Activated CD8-positive, alpha-beta T cell treated with anti-CD3 and anti-CD28 coated beads for 36 hours (primary cell): ENCODE results near the gene RESF1. TPM values are rescaled to one million over a fixed set of nuclear protein-coding genes. Genes with fewer than 3 reads are reported as not detected.

ENCODE experiments used
- ATAC-seq: fragments of 200-7000 bp; cut with Tn5 transposase; one replicate; pipeline ENCODE4 v1.10.0; 2021; ENCODE audit warnings: mild to moderate bottlenecking, moderate library complexity
- CTCF ChIA-PET: fragments of 350-600 bp; sonication (Branson Sonifier 250); formaldehyde crosslinking; loops from one replicate; lab custom pipeline; 2021; ENCODE audit warnings: antibody characterized with exemption; lab: Charles Lee
- POLR2A ChIA-PET: fragments of 350-600 bp; sonication (Branson Sonifier 250); formaldehyde crosslinking; loops from one replicate; lab custom pipeline; 2021; ENCODE audit warnings: antibody characterized with exemption; lab: Charles Lee
- DNase-seq: peaks from one replicate; pipeline ENCODE4 v3.0.0-alpha.2; 2020
- H3K27ac Mint-ChIP-seq: one replicate; pipeline ENCODE4 v1.8.0; 2021; ENCODE audit warnings: mild to moderate bottlenecking, mixed read lengths
- H3K27me3 Mint-ChIP-seq: one replicate; pipeline ENCODE4 v1.8.0; 2021; ENCODE audit warnings: mixed read lengths
- H3K36me3 Mint-ChIP-seq: one replicate; pipeline ENCODE4 v1.8.0; 2021; ENCODE audit warnings: low read depth, mixed read lengths
- H3K4me1 Mint-ChIP-seq: one replicate; pipeline ENCODE4 v1.8.0; 2021; ENCODE audit warnings: low read depth, mixed read lengths
- H3K4me3 Mint-ChIP-seq: one replicate; pipeline ENCODE4 v1.8.0; 2021; ENCODE audit warnings: mild to moderate bottlenecking, moderate library complexity, mixed read lengths
- H3K9me3 Mint-ChIP-seq: one replicate; pipeline ENCODE4 v1.8.0; 2021; ENCODE audit warnings: mixed read lengths
- CTCF ChIP-seq: fragments of 200-600 bp; IDR thresholded peaks from one replicate; pipeline ENCODE4 v1.8.0; 2022; ENCODE audit warnings: antibody characterized with exemption, mild to moderate bottlenecking
- intact Hi-C: fragments of 100-400 bp; cut with micrococcal nuclease; formaldehyde crosslinking; loops from one replicate; pipeline ENCODE4 v1.10.0; 2022
- total RNA-seq, 2 experiments: library from RNA; stranded (reverse); gene quantifications; one replicate each; pipeline ENCODE4 v1.2.3, GENCODE V29; 2021

The RESF1 gene
- 10 to 100 TPM; 70.8 to 83.3 TPM for total RNA-seq

- ChIA-PET POLR2A (interaction anchor here (0.6 to 2.3 kb wide), 19 partner anchors 9 to 335 kb away, joined by 3 to 10 read pairs (median 3); partner anchors contain the start of gene AMN1), CTCF (interaction anchor here (0.6 to 3.8 kb wide), 6 partner anchors 10 to 335 kb away, joined by 3 to 17 read pairs (median 4); no protein-coding TSS in a partner anchor)
- no peak for TF ChIP-seq CTCF
- Mint-ChIP-seq H3K4me3 (peak within 1 kb of the TSS; percentile 88), H3K27me3 (no peaks in the 10 kb centered on the region), H3K36me3 (peaks cover 58% of the 10 kb centered on the region), H3K4me1 (peaks cover 57% of the 10 kb centered on the region), H3K9me3 (peaks cover 21% of the 10 kb centered on the region), H3K27ac (peak within 1 kb of the TSS; percentile 98)
- intact Hi-C loops, result no loop called here
- peak; percentile 82 for ATAC-seq
- DNase-seq, result peak; percentile 90
Measured at GRCh38 chr12:31959161-31959700, at the start of gene RESF1. Gene RESF1 (plus strand): TSS chr12:31959415. CDS start chr12:31980956, 21,541 bp downstream.

- H3K36me3 Mint-ChIP-seq, result peaks cover 9% of the 10 kb centered on the region
- POLR2A ChIA-PET, result interaction anchor here (0.6 kb wide), 1 partner anchor 202 kb away, joined by 3 read pairs; no protein-coding TSS in a partner anchor
- H3K27me3 Mint-ChIP-seq, result no peaks in the 10 kb centered on the region
- H3K4me1 Mint-ChIP-seq, result peaks cover 5% of the 10 kb centered on the region
- peaks cover 18% of the 10 kb centered on the region for H3K9me3 Mint-ChIP-seq
- no peak for ATAC-seq
- no peak overlapping the region for H3K27ac Mint-ChIP-seq
- no peak overlapping the region for H3K4me3 Mint-ChIP-seq
- intact Hi-C loops, result no loop called here
- DNase-seq, result no peak
- CTCF ChIA-PET, result interaction anchor here (0.6 kb wide), 1 partner anchor 10 kb away, joined by 3 read pairs; no protein-coding TSS in a partner anchor
- no peak for TF ChIP-seq CTCF
Measured at GRCh38 chr12:31914927-31915326, 44.3 kb upstream of the RESF1 start.

- peaks cover 18% of the 10 kb centered on the region for H3K9me3 Mint-ChIP-seq
- CTCF ChIA-PET, result interaction anchor here (0.6 kb wide), 1 partner anchor 11 kb away, joined by 3 read pairs; no protein-coding TSS in a partner anchor
Measured at GRCh38 chr12:31915446-31915845, 43.8 kb upstream of the RESF1 start.

GRCh38 chr12:31922341-31923062 lies 36.7 kb upstream of the RESF1 start:
- H3K27me3 Mint-ChIP-seq, result no peaks in the 10 kb centered on the region
- POLR2A ChIA-PET, result no interaction called here
- DNase-seq (peak; percentile 12), ATAC-seq (peak; percentile 78)
- intact Hi-C loops, result no loop called here
- no peak for TF ChIP-seq CTCF
- peak overlapping the region; percentile 63 for H3K27ac Mint-ChIP-seq
- peaks cover 30% of the 10 kb centered on the region for H3K36me3 Mint-ChIP-seq
- CTCF ChIA-PET, result no interaction called here
- no peak overlapping the region for H3K4me3 Mint-ChIP-seq
- H3K4me1 Mint-ChIP-seq, result peaks cover 13% of the 10 kb centered on the region
- peaks cover 30% of the 10 kb centered on the region for H3K9me3 Mint-ChIP-seq

More at GRCh38 chr12:31915446-31915845, 43.8 kb upstream of the RESF1 start:
- peaks cover 9% of the 10 kb centered on the region for H3K36me3 Mint-ChIP-seq
- H3K4me1 Mint-ChIP-seq, result peaks cover 5% of the 10 kb centered on the region
- ATAC-seq (no peak), DNase-seq (no peak)
- intact Hi-C loops, result no loop called here
- POLR2A ChIA-PET, result interaction anchor here (0.6 kb wide), 1 partner anchor 201 kb away, joined by 3 read pairs; no protein-coding TSS in a partner anchor
- H3K27ac Mint-ChIP-seq, result no peak overlapping the region
- TF ChIP-seq CTCF, result no peak
- no peak overlapping the region for H3K4me3 Mint-ChIP-seq
- H3K27me3 Mint-ChIP-seq, result no peaks in the 10 kb centered on the region

- no peaks in the 10 kb centered on the region for H3K27me3 Mint-ChIP-seq
- H3K36me3 Mint-ChIP-seq, result peaks cover 33% of the 10 kb centered on the region
- H3K4me1 Mint-ChIP-seq, result peaks cover 14% of the 10 kb centered on the region
- ATAC-seq, result peak; percentile 59
- DNase-seq, result peak; percentile 56
- POLR2A ChIA-PET, result no interaction called here
- peaks cover 30% of the 10 kb centered on the region for H3K9me3 Mint-ChIP-seq
- CTCF ChIA-PET, result no interaction called here
- TF ChIP-seq CTCF, result no peak
- peak overlapping the region; percentile 63 for H3K27ac Mint-ChIP-seq
- no peak overlapping the region for H3K4me3 Mint-ChIP-seq
- intact Hi-C loops, result no loop called here
Measured at GRCh38 chr12:31923063-31923412, 36.2 kb upstream of the RESF1 start.
